Prostate gland (tissue), 2 donors: ENCODE results near the gene BSPRY. TPM values are rescaled to one million over a fixed set of nuclear protein-coding genes. Genes with fewer than 3 reads are reported as not detected.

Experiments used
- DNase-seq: peaks from one replicate; pipeline ENCODE4 v3.0.0-alpha.2; 2019; ENCODE audit warnings: low spot score
- H3K27ac ChIP-seq, 2 donors: fragments of 200-600 bp; sonication (generic); 2 replicates each; pipeline ENCODE4 v1.5.1; 2017 to 2019
- H3K27me3 ChIP-seq: fragments of 200-600 bp; sonication (generic); replicated peaks from 2 replicates; pipeline ENCODE4 v1.5.1; 2019; ENCODE audit not compliant: insufficient read depth
- H3K36me3 ChIP-seq, 2 donors: fragments of 200-600 bp; sonication (generic); 1 replicate in 1 of 2; 2 replicates in 1 of 2; pipeline versions ENCODE4 v1.5.1 to v1.8.1; 2017 to 2019
- H3K4me1 ChIP-seq: fragments of 200-600 bp; sonication (generic); replicated peaks from 2 replicates; pipeline ENCODE4 v1.5.1; 2019
- H3K4me3 ChIP-seq, 2 donors: fragments of 200-600 bp; sonication (generic); 2 replicates each; pipeline ENCODE4 v1.5.1; 2017 to 2019
- H3K9me3 ChIP-seq: fragments of 200-600 bp; sonication (generic); 2 replicates; pipeline ENCODE4 v1.5.1; 2017
- POLR2A ChIP-seq: fragments of 450-650 bp; IDR thresholded peaks from one replicate; pipeline ENCODE4 v1.6.1; 2016; ENCODE audit warnings: antibody characterized with exemption, mild to moderate bottlenecking
- POLR2AphosphoS5 ChIP-seq: sonication (generic); formaldehyde crosslinking; IDR thresholded peaks from one replicate; pipeline ENCODE4 v1.6.1; 2017; ENCODE audit warnings: antibody characterized with exemption
- WGBS: methylation state at CpG from one replicate; pipeline ENCODE4 v1.1.5; 2018; 5-methylcytosine and 5-hydroxymethylcytosine counted together
- intact Hi-C: fragments of 100-400 bp; cut with DNase I; formaldehyde crosslinking; loops from one replicate; pipeline ENCODE4 v1.14.2; 2022
- total RNA-seq, 2 donors: library from RNA; depleted of rRNA; stranded (reverse); fragments of >200 nt; gene quantifications; one replicate each; pipeline ENCODE4 v1.1.0, GENCODE V29; 2016
- TF ChIP-seq, protein P1 (sequence below), 4 experiments: fragments of 200-600 bp in 2 of 4; fragments of 450-650 bp in 2 of 4; sonication (generic) in 2 of 4; IDR thresholded peaks; 1 replicate in 3 of 4; 2 replicates in 1 of 4; pipeline ENCODE4 v1.5.1; 2016 to 2019; ENCODE audit warnings: antibody characterized with exemption in 4 of 4, mild to moderate bottlenecking in 2 of 4, moderate library complexity in 2 of 4

Gene BSPRY
- total RNA-seq, 2 donors from 2014 or later: 8.4 to 21.8 TPM

DNA sequence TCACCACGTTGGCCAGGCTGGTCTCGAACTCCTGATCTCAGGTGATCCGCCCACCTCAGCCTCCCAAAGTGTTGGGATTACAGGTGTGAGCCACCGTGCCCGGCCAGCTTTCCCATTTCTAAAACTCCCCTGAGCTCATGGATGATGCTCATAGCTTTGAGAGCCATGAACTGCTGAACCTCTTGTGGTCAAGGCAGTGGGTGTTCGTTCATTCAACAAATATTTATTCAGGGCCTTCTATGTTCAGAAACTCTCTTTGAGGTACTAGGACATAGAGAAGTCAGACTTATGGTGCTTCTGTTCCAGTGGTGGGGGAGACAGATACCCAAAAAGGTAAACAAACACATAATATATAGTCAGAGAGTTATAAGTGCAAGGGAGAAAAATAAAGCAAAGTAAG lies 2.7 kb downstream of the BSPRY start:
- H3K9me3 ChIP-seq: no peaks in the 10 kb centered on the region
- H3K4me1 ChIP-seq: no peaks in the 10 kb centered on the region
- no peaks in the 10 kb centered on the region for H3K36me3 ChIP-seq
- intact Hi-C loops: no loop called here
- no peaks in the 10 kb centered on the region for H3K27me3 ChIP-seq
- TF ChIP-seq POLR2AphosphoS5 (no peak), POLR2A (no peak)
- TF ChIP-seq, protein P1, sequence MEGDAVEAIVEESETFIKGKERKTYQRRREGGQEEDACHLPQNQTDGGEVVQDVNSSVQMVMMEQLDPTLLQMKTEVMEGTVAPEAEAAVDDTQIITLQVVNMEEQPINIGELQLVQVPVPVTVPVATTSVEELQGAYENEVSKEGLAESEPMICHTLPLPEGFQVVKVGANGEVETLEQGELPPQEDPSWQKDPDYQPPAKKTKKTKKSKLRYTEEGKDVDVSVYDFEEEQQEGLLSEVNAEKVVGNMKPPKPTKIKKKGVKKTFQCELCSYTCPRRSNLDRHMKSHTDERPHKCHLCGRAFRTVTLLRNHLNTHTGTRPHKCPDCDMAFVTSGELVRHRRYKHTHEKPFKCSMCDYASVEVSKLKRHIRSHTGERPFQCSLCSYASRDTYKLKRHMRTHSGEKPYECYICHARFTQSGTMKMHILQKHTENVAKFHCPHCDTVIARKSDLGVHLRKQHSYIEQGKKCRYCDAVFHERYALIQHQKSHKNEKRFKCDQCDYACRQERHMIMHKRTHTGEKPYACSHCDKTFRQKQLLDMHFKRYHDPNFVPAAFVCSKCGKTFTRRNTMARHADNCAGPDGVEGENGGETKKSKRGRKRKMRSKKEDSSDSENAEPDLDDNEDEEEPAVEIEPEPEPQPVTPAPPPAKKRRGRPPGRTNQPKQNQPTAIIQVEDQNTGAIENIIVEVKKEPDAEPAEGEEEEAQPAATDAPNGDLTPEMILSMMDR (IDR thresholded peaks at IDR 0.05): no peak
- no peak overlapping the region for H3K27ac ChIP-seq
- no peak for DNase-seq
- no peak overlapping the region for H3K4me3 ChIP-seq
- WGBS: 80% methylated on average over 6 of the region's 6 CpGs

DNA sequence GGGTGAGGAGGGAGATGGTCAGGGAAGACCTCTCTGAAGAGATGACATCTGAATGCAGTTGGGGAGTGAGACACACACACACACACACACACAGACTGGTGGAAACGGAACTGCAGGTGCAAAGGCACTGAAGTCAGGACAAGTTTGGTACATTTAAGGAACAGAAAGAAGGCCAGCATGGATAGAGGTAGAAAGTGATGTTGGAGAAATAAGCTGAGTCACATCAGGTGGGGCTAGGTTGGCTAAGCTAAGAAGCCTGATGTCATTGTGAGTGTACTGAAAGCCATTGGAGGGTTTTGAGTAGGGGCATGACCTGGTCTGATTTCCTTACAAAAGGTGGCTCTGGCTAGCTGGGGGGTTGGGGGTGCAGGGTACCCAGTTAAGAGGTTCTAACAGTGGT lies 3.1 kb downstream of the BSPRY start:
- WGBS: 59% methylated on average over 1 of the region's 1 CpG
- Histone ChIP-seq H3K4me1 (no peaks in the 10 kb centered on the region), H3K27me3 (no peaks in the 10 kb centered on the region), H3K4me3 (no peak overlapping the region), H3K9me3 (no peaks in the 10 kb centered on the region), H3K36me3 (no peaks in the 10 kb centered on the region), H3K27ac (no peak overlapping the region)
- intact Hi-C loops: no loop called here
- no peak for DNase-seq
- TF ChIP-seq POLR2AphosphoS5 (no peak), POLR2A (no peak)
- TF ChIP-seq, protein P1 (IDR thresholded peaks at IDR 0.05): no peak

DNA sequence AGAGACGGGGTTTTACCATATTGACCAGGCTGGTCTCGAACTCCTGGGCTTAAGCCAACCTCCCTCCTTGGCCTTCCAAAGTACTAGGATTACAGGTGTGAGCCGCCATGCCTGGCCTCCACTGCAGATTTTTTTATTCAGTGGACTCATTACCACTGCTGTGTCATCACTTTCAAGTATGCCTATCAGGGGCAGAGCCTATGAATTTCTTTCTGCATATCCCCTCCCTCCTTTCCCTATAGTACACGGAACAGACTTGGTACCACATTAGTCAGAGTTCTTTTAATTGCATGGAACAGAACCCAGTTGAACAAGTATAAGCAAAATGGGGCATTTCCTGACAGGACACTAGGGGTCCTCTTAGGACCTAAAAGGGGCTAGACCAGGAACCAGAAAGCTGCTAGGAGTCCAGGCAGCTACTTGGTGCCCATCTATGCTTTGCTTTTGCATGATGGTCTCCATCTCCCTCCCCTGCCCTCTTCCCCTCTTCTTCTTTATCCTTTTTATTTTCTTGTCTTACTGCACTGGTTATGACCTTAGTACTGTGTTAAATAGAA lies 5.8 kb downstream of the BSPRY start:
- intact Hi-C loops: no loop called here

DNA sequence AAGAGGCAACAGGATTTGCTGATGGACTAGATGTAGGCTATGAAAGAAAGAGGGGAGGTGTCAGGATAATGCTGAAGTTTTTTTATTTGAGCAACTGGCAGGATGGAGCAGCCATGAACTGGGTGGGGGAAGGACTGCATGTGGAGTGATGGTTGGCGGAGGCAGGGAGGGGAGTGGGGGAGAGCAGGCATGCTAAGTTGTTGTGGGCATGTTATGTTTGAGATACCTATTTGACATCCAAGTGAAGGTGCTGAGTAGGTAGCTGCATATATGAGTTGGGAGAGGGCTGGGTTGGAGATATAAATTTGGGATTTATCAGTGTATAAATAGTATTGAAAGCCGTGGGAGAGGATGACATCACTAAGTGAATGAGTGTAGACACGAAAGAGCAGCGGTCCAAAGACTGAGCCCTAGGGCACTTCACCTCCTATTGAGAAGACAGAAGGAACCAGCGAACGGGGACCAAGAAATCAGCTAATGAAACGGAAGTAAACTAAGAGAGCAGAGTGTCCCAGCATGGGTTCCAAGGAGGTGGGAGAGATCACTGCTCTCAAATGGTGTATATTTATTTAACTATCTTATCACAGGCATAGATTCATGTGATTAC lies 7.4 kb downstream of the BSPRY start:
- no peaks in the 10 kb centered on the region for H3K9me3 ChIP-seq
- H3K27me3 ChIP-seq: no peaks in the 10 kb centered on the region
- DNase-seq: no peak
- H3K27ac ChIP-seq: no peak overlapping the region
- WGBS: 55% methylated on average over 7 of the region's 7 CpGs
- intact Hi-C loops: no loop called here
- no peaks in the 10 kb centered on the region for H3K36me3 ChIP-seq
- no peak overlapping the region for H3K4me3 ChIP-seq
- H3K4me1 ChIP-seq: no peaks in the 10 kb centered on the region
- TF ChIP-seq, protein P1 (IDR thresholded peaks at IDR 0.05): no peak
- TF ChIP-seq POLR2A: no peak
- no peak for TF ChIP-seq POLR2AphosphoS5

More for the DNA sequence above, 5.8 kb downstream of the BSPRY start:
- H3K4me3 ChIP-seq: no peak overlapping the region
- 93% methylated on average over 4 of the region's 4 CpGs for WGBS
- H3K27me3 ChIP-seq: no peaks in the 10 kb centered on the region
- TF ChIP-seq POLR2AphosphoS5: no peak
- no peak for TF ChIP-seq POLR2A
- TF ChIP-seq, protein P1 (IDR thresholded peaks at IDR 0.05): no peak
- H3K27ac ChIP-seq: no peak overlapping the region
- no peaks in the 10 kb centered on the region for H3K4me1 ChIP-seq
- H3K9me3 ChIP-seq: no peaks in the 10 kb centered on the region
- no peak for DNase-seq
- H3K36me3 ChIP-seq: no peaks in the 10 kb centered on the region

DNA sequence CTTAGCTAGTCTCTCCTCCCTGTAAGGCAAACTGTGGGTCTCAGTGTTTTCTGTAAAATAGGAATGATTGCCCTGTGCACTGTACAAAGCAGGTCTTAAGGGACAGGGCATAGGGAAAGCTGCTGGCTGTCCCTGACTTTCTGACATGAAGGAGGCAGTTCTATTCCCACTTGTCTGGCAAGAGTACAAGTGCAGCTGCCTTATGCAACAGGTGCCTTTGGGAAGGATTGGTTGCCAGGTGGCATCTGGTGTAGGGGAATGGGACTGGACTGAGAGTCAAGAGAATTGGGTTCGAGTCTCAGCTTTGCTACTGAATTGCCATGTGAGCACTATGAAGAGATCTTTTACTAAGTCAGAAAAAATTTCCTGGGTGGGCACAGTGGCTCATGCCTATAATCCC lies 10.0 kb downstream of the BSPRY start:
- 86% methylated on average over 1 of the region's 1 CpG for WGBS
- Histone ChIP-seq H3K36me3 (no peaks in the 10 kb centered on the region), H3K27ac (no peak overlapping the region), H3K4me1 (no peaks in the 10 kb centered on the region), H3K9me3 (no peaks in the 10 kb centered on the region), H3K27me3 (no peaks in the 10 kb centered on the region), H3K4me3 (no peak overlapping the region)
- intact Hi-C loops: no loop called here
- no peak for DNase-seq
- TF ChIP-seq POLR2AphosphoS5 (no peak), POLR2A (no peak)
- TF ChIP-seq, protein P1 (IDR thresholded peaks at IDR 0.05): no peak
